A204.1 (cell line): ENCODE results near the gene MCF2L.
"Not testable (repeated sequence)": the region's sequence is repeated elsewhere in the genome, so short reads cannot be mapped to it uniquely, and the experiment has no call there.

Experiments
- FAIRE-seq: peaks from 2 replicates; lab custom pipeline; 2012; peaks lifted over from hg19 to GRCh38; lab: Jason Lieb, UNC

MCF2L gene

GRCh38 chr13:113065406-113066141, 96.6 kb downstream of the MCF2L start:
- FAIRE-seq = no peak

GRCh38 chr13:113066142-113066455, 97.1 kb downstream of the MCF2L start:
- FAIRE-seq = no peak

- FAIRE-seq = no peak
Observed at GRCh38 chr13:113066746-113067145, 97.7 kb downstream of the MCF2L start.

- FAIRE-seq = no peak
Observed at GRCh38 chr13:113069861-113070805, 101.1 kb downstream of the MCF2L start.

GRCh38 chr13:113070855-113071254, 101.8 kb downstream of the MCF2L start:
- no peak for FAIRE-seq

GRCh38 chr13:113072376-113072775, 103.4 kb downstream of the MCF2L start:
- no peak for FAIRE-seq

GRCh38 chr13:113073942-113074341, 104.9 kb downstream of the MCF2L start:
- no peak for FAIRE-seq

- no peak for FAIRE-seq
Observed at GRCh38 chr13:113074401-113074800, 105.4 kb downstream of the MCF2L start.

GRCh38 chr13:113074876-113075275, 105.9 kb downstream of the MCF2L start:
- no peak for FAIRE-seq

- no peak for FAIRE-seq
Observed at GRCh38 chr13:113075711-113076110, 106.7 kb downstream of the MCF2L start.

- FAIRE-seq = no peak
Observed at GRCh38 chr13:113076681-113077401, 107.8 kb downstream of the MCF2L start.

- no peak for FAIRE-seq
Observed at GRCh38 chr13:113077566-113077952, 108.5 kb downstream of the MCF2L start.

- FAIRE-seq = no peak
Observed at GRCh38 chr13:113077953-113078901, 109.2 kb downstream of the MCF2L start.

- FAIRE-seq = no peak
Observed at GRCh38 chr13:113078902-113079780, 110.1 kb downstream of the MCF2L start.

GRCh38 chr13:113079781-113080080, 110.7 kb downstream of the MCF2L start:
- not testable (repeated sequence) for FAIRE-seq

- FAIRE-seq = no peak
Observed at GRCh38 chr13:113080361-113080831, 111.4 kb downstream of the MCF2L start.

GRCh38 chr13:113080901-113081521, 112.0 kb downstream of the MCF2L start:
- FAIRE-seq = no peak

- FAIRE-seq = no peak
Observed at GRCh38 chr13:113082198-113083021, 113.4 kb downstream of the MCF2L start.

- FAIRE-seq = no peak
Observed at GRCh38 chr13:113083022-113083373, 114.0 kb downstream of the MCF2L start.
